Natural killer cell treated with Interleukin-12 subunit alpha and Interleukin-12 subunit beta and Interleukin-15 and Interleukin-18, amount 100 ng/mL, for 72 hours (primary cell): ENCODE results near the gene FBXO38. TPM values are rescaled to one million over a fixed set of nuclear protein-coding genes. Genes with fewer than 3 reads are reported as not detected.
A peak's percentile ranks its signal among the peaks of the same experiment; 100 is the strongest.
"Not testable (repeated sequence)": the region's sequence is repeated elsewhere in the genome, so short reads cannot be mapped to it uniquely, and the experiment has no call there.

Experiments
- ATAC-seq, 2 donors: fragments of 150-1000 bp; cut with Tn5 transposase in 1 of 2; sonication (Bioruptor Pico), chemical (Tn5 transposase) in 1 of 2; 2 replicates each; pipeline ENCODE4 v1.10.0; 2021
- DNase-seq: peaks from one replicate; pipeline ENCODE4 v3.0.0; 2022; ENCODE audit warnings: low spot score
- H3K27ac Mint-ChIP-seq, 2 donors: 1 replicate in 1 of 2; 2 replicates in 1 of 2; pipeline ENCODE4 v1.8.0; 2022; ENCODE audit warnings: mixed read lengths in 2 of 2, mild to moderate bottlenecking in 1 of 2, moderate library complexity in 1 of 2
- H3K27me3 Mint-ChIP-seq, 2 donors: 1 replicate in 1 of 2; 2 replicates in 1 of 2; pipeline ENCODE4 v1.8.0; 2022; ENCODE audit warnings: mixed read lengths in 2 of 2
- H3K36me3 Mint-ChIP-seq: one replicate; pipeline ENCODE4 v1.8.0; 2022; ENCODE audit warnings: mixed read lengths
- H3K4me1 Mint-ChIP-seq, 2 donors: 1 replicate in 1 of 2; 2 replicates in 1 of 2; pipeline ENCODE4 v1.8.0; 2022; ENCODE audit warnings: low read depth in 2 of 2, mixed read lengths in 2 of 2, mild to moderate bottlenecking in 1 of 2
- H3K4me3 Mint-ChIP-seq: one replicate; pipeline ENCODE4 v1.8.0; 2022; ENCODE audit warnings: mixed read lengths
- H3K9me3 Mint-ChIP-seq: 2 replicates; pipeline ENCODE4 v1.8.0; 2022; ENCODE audit warnings: mixed read lengths
- total RNA-seq, 2 donors: library from RNA; stranded (reverse); gene quantifications; one replicate each; pipeline ENCODE4 v1.2.3, GENCODE V29; 2022

The FBXO38 gene
- total RNA-seq, 2 donors from 2014 or later = 58.2 to 65.7 TPM

DNA sequence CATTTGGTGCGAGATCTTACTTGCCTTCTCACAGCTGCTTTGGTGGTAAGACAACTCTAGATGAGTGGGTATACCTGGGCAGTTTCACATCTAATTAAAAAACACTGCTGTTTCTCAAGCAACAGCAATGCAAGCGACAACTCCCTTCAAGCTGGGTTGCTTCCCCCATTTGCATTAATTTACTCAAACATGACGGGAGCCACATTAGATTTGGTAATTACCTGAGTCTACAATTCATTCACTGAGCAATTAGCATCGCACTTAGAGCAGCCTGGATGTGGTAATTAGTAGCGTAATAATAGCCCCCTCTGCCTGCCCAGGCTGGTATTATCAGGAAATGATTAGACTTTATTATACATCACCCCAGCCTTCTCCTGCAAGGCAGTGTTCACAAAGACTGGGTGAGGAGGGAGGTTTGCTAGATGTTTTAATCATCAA lies 73.4 kb downstream of the FBXO38 start:
- Mint-ChIP-seq H3K27me3 (peaks cover 23 to 40% of the 10 kb centered on the region in 2 donors), H3K9me3 (no peaks in the 10 kb centered on the region), H3K4me1 (no peaks in the 10 kb centered on the region), H3K4me3 (no peak overlapping the region), H3K36me3 (no peaks in the 10 kb centered on the region), H3K27ac (no peak overlapping the region)
- ATAC-seq (no peak), DNase-seq (no peak)

DNA sequence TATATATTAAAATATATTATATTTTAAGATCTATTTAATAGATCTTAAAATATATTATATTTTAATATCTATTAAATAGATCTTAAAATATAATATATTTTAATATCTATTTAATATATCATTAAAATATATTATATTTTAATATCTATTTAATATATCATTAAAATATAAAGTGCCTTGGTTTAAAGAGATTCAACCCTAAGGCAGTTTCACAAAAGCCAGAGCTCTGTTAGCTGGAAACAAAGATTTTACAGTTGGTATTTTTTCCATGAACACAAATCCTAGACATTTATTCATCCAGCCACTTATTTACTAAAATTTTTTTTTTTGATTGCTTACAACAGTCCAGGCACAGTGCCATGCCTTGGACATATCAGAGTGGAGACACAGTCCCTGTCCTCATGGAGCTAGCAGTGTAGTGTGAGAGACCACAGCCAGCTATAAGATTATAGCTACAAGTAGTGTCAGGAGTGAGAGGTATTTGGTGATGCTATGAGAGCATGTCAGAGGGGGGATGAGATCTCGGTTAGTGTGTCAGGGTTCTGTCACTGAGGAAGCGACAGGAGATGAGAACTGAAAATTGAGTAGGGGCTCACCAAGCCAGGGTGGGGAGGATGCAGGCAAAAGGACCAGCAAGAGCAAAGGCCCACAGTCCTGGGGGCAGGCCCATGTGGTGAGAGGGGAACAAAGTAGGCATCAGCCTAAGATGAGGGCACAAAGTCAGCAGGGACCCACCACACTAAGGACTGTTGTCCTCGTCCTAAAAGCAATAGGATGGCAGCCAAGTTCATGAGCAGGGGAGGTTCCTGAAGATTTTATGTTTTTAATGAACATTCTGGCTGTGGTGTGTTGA lies 74.5 kb downstream of the FBXO38 start:
- Mint-ChIP-seq H3K4me3 (no peak overlapping the region), H3K36me3 (no peaks in the 10 kb centered on the region), H3K9me3 (no peaks in the 10 kb centered on the region), H3K4me1 (no peaks in the 10 kb centered on the region), H3K27ac (no peak overlapping the region), H3K27me3 (peaks cover 27 to 47% of the 10 kb centered on the region in 2 donors)
- no peak for DNase-seq
- ATAC-seq = peak; percentile 44 to 55

DNA sequence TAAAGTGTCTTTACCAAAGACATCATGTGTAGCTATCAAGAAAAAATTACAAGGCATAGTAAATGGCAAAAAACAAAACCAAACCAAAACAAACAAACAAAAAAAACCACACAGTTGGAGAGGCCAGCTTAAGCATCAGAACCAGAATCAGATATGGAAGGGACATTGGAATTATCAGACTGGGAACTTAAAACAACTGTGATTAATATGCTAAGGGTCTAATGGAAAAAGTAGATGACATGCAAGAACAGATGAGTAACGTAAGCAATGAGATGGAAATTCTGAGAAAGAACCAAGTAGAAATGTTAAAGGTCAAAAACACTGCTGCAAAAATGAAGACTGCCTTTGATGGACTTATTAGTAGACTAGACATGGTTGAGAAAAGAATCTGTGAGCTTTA lies 75.9 kb downstream of the FBXO38 start:
- ATAC-seq = no peak
- Mint-ChIP-seq H3K27ac (no peak overlapping the region), H3K27me3 (peaks cover 28 to 50% of the 10 kb centered on the region in 2 donors), H3K9me3 (no peaks in the 10 kb centered on the region), H3K4me3 (no peak overlapping the region), H3K4me1 (no peaks in the 10 kb centered on the region), H3K36me3 (no peaks in the 10 kb centered on the region)
- no peak for DNase-seq

DNA sequence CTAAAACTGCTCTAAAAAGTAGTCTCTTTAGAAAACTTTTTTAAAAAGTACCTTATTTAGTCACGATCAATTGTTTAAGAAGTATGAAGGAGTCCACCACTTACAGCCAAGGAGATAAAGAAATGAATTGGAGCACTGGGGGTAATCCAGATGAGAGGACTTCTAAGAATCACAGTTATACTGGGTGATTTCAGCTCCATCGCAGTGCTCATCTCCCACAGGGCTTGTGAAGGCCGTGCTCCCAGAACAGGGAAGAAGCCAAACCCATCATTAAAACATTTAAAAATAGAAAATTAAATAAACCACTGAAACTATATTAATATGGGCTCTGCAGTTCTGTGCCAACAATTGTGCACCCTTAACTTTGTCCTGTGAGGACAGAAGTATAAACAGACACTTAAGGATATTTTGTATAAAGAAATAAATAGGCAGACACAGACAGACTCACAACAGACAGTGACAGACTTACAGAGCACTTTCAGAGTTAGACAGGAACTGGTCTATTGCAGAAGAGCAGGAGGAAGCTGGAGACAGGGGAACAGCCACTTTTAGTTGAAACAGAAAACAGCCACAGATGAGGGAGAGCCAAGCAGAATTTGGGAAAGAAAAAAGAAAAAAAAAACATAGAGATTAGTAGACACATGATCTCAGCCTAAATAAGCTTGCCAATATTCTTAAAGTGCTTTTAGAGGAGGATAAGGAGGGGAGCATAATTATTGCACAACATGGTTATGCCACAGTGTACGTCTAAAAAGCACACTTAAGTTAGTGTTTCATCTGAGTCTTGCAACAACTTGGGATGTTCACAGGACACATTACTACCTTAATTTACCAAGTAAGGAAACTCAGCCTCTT lies 81.8 kb downstream of the FBXO38 start:
- ATAC-seq (no peak), DNase-seq (no peak)
- no peaks in the 10 kb centered on the region for H3K36me3 Mint-ChIP-seq
- H3K27ac Mint-ChIP-seq = no peak overlapping the region
- H3K4me1 Mint-ChIP-seq = no peaks in the 10 kb centered on the region
- no peaks in the 10 kb centered on the region for H3K9me3 Mint-ChIP-seq
- H3K27me3 Mint-ChIP-seq = peaks cover 20 to 38% of the 10 kb centered on the region in 2 donors
- H3K4me3 Mint-ChIP-seq = no peak overlapping the region

DNA sequence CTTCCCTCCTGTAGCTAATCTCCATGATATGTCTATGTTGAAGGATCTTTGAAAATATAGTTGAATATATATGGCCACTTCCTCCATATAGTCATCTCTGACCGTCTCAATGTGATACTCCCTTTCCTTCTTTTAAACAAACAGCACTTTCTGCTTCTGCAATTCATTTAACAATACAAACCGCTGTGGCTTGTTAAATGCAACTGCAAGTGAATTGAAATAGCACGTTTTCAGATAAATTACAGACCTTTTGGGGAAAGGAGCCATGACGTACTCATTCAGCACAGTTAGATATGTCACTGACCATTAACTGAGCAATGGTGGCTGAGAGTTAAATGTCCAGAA lies 82.5 kb downstream of the FBXO38 start:
- H3K4me1 Mint-ChIP-seq = no peaks in the 10 kb centered on the region
- H3K27ac Mint-ChIP-seq = no peak overlapping the region
- DNase-seq = no peak
- ATAC-seq = no peak
- peaks cover 20 to 32% of the 10 kb centered on the region in 2 donors for H3K27me3 Mint-ChIP-seq
- no peaks in the 10 kb centered on the region for H3K36me3 Mint-ChIP-seq
- H3K9me3 Mint-ChIP-seq = no peaks in the 10 kb centered on the region
- H3K4me3 Mint-ChIP-seq = no peak overlapping the region

DNA sequence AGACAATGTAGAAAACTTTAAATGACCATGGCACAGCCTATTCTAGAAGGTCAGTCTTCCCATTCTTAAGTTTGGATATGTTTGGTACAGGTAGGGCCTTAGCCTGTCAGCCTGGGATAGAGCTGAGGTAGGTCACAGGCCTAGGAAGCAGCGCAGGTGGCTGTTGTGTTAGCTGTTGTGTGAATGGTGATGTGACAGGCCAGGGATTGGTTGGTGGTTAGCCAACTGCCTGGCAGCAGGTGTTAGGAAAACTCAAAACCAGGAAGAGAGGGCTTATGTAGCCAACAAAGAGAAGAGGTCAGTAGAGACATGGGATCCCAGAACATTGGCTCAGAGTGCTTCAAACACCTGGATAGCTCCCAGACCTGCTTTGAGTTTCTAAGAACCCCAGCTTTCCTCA lies 84.2 kb downstream of the FBXO38 start:
- DNase-seq (no peak), ATAC-seq (no peak)
- Mint-ChIP-seq H3K36me3 (no peaks in the 10 kb centered on the region), H3K27ac (no peak overlapping the region), H3K9me3 (no peaks in the 10 kb centered on the region), H3K4me1 (no peaks in the 10 kb centered on the region), H3K4me3 (no peak overlapping the region), H3K27me3 (peaks cover 15 to 24% of the 10 kb centered on the region in 2 donors)

DNA sequence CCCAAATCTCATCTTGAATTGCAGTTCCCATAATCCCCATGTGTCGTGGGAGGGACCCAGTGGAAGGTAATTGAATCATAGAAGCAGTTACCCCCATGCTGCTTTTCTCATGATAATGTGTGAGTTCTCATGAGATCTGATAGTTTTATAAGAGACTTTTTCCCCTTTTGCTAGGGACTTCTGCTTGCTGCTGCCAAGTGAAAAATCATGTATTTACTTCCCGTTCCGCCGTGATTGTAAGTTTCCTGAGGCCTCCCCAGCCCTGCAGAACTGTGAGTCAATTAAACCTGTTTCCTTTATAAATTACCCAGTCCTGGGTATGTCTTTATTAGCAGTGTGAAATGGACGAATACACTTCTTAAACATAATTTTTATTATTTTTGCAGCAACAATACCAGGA lies 85.0 kb downstream of the FBXO38 start:
- not testable (repeated sequence) for DNase-seq, H3K36me3 Mint-ChIP-seq, H3K4me3 Mint-ChIP-seq, H3K9me3 Mint-ChIP-seq, H3K27ac Mint-ChIP-seq, ATAC-seq, H3K4me1 Mint-ChIP-seq
- H3K27me3 Mint-ChIP-seq = peaks cover 13 to 24% of the 10 kb centered on the region in 2 donors

DNA sequence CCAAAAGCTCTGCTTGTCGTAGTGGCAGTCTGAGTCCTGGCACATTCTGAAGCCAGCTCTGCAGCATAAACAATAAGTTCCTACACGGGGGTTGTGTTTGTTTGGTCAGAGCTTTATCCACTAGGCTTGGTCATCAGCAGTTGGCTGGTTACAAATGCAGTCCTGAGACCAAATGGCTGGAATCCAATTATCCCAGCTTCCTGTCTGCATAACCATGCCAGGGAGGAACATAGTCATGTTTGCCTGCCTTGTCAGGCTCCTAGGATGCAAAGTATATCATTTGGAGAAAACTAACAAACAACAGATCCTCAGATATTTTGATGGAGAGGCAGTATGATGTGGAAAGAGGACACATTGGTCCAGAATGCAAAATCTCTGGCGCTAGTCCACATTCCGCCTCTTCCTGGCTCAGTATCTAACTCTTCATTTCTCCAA lies 85.8 kb downstream of the FBXO38 start:
- Mint-ChIP-seq H3K27ac (no peak overlapping the region), H3K36me3 (no peaks in the 10 kb centered on the region), H3K4me3 (no peak overlapping the region), H3K4me1 (no peaks in the 10 kb centered on the region), H3K27me3 (peaks cover 12 to 23% of the 10 kb centered on the region in 2 donors), H3K9me3 (no peaks in the 10 kb centered on the region)
- DNase-seq = no peak
- no peak for ATAC-seq

DNA sequence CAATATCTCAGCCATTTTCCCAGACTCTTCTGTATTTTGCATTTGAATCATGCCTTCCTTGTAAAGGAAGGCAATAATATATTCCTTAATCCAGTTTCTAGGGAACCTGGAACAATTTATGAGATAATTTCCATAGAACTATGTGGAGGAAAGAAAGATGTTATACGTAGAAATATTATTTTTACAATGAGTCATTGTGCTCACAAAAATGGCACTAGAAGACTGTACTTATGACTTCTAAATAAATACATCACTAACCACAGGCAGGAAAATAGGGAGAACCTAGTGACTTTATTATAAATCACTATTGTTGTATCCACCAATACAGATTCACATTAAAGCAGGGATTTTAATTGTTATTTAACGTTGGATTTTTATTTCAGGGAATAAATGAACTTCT lies 87.6 kb downstream of the FBXO38 start:
- no peaks in the 10 kb centered on the region for H3K36me3 Mint-ChIP-seq
- no peak overlapping the region for H3K4me3 Mint-ChIP-seq
- ATAC-seq = no peak
- peaks cover 15 to 21% of the 10 kb centered on the region in 2 donors for H3K27me3 Mint-ChIP-seq
- no peak for DNase-seq
- H3K27ac Mint-ChIP-seq = no peak overlapping the region
- H3K4me1 Mint-ChIP-seq = no peaks in the 10 kb centered on the region
- H3K9me3 Mint-ChIP-seq = no peaks in the 10 kb centered on the region

DNA sequence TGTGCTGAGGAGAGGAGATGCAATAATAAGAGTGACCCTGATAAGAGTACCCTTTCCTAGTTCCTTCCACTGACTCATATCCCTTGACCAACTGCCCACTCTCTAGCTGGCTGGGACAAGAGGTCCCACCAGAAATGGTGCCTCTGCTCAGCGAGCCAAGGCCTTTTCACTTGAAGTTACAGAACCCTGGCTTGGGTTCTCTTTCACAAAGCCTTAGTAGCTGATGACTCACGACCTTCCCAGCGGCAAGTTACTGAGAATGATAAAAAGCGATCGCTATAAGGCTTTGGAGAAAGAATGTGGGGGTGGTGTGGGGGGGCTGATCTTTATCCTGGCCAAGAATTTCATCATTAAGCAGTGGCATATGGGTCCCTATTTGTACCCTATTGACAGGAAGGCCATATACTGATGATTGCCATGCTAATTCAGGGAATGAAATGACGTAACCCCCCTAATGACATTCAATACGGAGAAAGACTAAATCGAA lies 90.3 kb downstream of the FBXO38 start:
- Mint-ChIP-seq H3K36me3 (no peaks in the 10 kb centered on the region), H3K27ac (no peak overlapping the region), H3K4me3 (no peak overlapping the region), H3K27me3 (peaks cover 29 to 39% of the 10 kb centered on the region in 2 donors), H3K9me3 (no peaks in the 10 kb centered on the region), H3K4me1 (no peaks in the 10 kb centered on the region)
- ATAC-seq (no peak), DNase-seq (no peak)

DNA sequence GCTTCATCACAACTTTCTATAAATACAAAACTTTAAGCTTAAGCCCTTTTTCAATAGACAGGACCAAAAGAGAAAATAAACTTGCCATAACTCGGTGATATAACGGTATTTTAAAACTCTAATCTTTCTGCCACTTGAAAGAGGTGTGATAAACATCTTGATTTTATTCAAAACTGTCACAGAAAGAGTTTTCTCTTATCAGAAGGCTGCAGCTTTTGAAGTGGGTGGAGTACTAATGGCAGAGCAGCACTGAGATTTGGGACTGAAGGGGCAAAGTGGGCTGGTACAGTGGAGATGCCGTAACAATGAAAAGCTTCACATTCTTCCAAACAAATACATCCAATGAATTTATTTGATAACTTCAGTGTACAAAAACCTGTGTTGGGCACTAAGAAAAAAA lies 92.5 kb downstream of the FBXO38 start:
- ATAC-seq (no peak), DNase-seq (no peak)
- Mint-ChIP-seq H3K27ac (no peak overlapping the region), H3K27me3 (peaks cover 29 to 39% of the 10 kb centered on the region in 2 donors), H3K36me3 (no peaks in the 10 kb centered on the region), H3K9me3 (no peaks in the 10 kb centered on the region), H3K4me1 (no peaks in the 10 kb centered on the region), H3K4me3 (no peak overlapping the region)

DNA sequence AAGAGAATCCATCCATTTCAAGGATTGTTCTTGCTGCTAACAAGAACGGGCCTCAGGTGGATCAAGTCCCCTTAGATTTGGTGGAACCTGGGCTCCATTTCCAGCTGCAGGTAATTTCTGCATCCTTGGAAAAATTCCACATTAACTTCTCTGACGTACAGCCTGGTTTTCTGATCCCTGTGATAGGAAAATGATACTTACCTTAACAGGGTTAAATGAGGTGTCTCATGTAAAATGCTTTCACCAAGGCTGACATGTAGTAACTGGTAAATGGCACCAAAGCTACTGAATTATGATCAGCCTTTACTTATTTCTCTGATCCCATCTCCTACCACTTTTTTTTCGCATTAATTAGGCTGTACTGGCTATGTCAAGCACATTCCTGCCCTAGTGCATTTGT lies 93.7 kb downstream of the FBXO38 start:
- ATAC-seq (no peak), DNase-seq (no peak)
- H3K36me3 Mint-ChIP-seq = no peaks in the 10 kb centered on the region
- no peak overlapping the region for H3K4me3 Mint-ChIP-seq
- H3K27me3 Mint-ChIP-seq = peaks cover 32 to 39% of the 10 kb centered on the region in 2 donors
- peaks cover 2 to 3% of the 10 kb centered on the region in 2 donors for H3K4me1 Mint-ChIP-seq
- no peaks in the 10 kb centered on the region for H3K9me3 Mint-ChIP-seq
- H3K27ac Mint-ChIP-seq = no peak overlapping the region

DNA sequence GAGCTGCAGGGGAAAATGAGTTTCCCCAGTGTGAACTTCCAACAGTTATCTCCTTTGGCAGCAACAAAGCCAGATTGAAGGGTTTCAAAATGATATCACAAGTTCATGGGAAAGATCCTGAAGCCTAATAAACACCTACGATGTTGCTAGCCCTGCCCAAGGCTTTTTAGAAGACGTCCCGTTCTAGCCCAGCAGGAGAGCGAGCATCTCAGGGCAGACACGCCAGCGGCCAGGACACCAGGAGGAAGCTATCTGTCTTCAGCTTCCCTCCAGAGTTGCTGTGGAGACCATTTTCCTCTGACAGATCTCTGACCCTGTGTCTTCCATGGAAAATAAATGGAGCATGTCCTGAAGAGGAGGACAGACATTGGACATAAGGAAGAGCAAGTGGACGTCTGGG lies 98.4 kb downstream of the FBXO38 start:
- Mint-ChIP-seq H3K4me3 (no peak overlapping the region), H3K9me3 (no peaks in the 10 kb centered on the region), H3K27ac (no peak overlapping the region), H3K4me1 (peaks cover 6 to 7% of the 10 kb centered on the region in 2 donors), H3K27me3 (peaks cover 36 to 51% of the 10 kb centered on the region in 2 donors), H3K36me3 (no peaks in the 10 kb centered on the region)
- DNase-seq (no peak), ATAC-seq (no peak)
